Activated T-cell treated with anti-CD3 and anti-CD28 coated beads for 1 hour (primary cell): Measurements from ENCODE around the gene ADAMTS12.

ENCODE experiments used
- DNase-seq: peaks from one replicate; pipeline ENCODE4 v3.0.0-alpha.2; 2020; ENCODE audit warnings: low read depth

The ADAMTS12 gene

GRCh38 chr5:33650911-33651310 is 240.9 kb downstream of the ADAMTS12 start:
- no peak for DNase-seq

DNA sequence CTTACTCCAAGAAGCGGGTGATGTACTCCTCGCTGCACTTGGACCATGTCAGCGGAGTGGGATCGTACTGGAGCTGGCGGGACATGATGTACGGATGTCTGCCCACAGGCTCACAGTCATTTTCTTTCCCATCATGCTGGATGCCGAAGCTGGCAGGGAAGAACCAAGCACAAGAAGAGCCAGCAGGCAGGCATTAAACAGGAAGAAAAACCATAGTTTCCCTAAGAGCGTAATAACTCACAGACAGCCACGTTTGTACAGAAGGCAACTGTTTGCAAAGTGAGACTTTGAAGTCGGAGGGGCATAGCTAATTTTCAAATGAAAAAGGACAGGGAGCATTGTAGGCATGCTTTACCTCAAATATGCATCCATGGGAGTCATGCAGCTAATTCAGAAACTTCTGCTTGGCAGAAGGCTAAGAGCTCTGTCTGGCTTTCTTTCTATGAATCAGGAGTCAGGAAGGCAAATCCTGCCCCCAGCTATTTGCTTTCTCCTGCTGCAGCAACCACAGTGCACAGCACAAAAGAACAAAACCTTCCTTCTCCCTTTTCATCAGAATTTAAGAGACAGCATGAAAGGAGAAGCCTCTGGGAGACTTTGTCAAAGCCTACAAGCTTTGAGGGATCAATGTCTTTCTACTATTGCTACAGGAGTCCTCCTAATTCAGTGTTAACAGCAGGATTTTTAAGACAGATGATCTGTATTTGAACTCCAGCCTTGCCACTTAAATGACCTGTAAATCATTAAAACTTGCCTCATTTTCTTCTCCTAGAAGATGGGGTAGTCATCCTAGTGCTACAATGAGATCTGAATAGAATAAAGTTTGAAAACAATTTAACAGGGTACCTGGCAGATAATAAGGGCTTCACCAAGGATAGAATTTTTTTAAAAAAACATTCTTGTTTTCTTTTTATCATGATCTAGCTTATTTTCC is 242.0 kb downstream of the ADAMTS12 start:
- DNase-seq, result no peak

DNA sequence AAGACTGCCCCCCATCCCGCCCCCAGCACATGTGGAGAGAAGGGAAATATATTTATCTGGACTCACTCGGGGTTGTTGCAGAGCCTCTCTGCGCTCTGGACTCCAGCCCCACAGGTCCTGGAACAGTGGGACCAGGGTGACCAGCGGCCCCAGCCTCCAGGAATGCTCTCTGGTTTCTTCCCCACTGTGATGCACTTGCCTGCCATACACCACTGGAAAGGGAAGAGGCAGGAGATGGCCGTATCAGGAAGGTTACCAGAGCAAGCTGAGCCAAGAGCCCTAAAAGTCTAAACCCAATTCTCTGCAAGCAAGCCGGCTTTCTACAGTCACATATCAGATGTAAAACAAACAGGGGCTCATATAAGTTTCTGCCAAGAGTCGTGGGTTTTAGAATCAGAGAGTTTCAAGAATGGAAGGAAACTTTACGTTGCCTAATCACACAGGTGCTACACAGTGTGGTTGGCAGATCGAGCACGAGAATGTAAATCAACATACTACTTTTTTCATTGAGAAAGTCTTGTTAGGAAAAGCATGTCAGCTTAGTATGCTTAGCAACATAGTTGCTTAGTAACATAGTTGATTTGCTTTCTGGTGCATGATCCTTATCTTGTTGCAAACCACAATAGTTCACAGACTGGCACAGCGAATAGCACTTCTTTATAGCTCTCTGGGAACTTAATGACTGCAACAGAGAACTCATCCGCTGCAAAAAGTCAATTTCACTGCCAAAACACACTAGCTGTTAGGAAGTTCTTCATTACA is 249.9 kb downstream of the ADAMTS12 start:
- DNase-seq, result no peak

DNA sequence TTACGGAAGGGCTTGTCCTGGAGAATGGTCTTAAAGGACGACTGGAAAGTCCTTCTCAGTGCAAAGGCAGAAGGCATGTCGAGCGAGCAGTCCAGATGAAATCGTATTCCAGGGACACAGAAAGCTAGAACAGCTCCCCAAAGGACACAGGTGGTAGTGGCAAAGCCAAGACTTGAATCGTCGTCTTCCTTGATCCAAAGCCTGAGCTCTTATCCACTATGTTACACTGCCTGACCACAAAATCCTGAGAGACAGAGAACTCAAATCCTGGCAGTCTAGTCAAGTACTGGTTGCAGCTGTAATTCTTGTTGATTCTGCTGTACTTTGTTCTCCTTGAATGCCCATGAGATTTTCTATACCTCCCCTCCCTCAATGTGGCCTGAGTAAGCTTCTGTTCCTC is 252.3 kb downstream of the ADAMTS12 start:
- DNase-seq, result no peak

GRCh38 chr5:33637011-33637410 is 254.8 kb downstream of the ADAMTS12 start:
- DNase-seq, result no peak

- DNase-seq, result no peak
These were observed 256.2 kb downstream of the ADAMTS12 start for GRCh38 chr5:33635582-33635981.

- no peak for DNase-seq
These were observed 258.1 kb downstream of the ADAMTS12 start for GRCh38 chr5:33633699-33634098.

DNA sequence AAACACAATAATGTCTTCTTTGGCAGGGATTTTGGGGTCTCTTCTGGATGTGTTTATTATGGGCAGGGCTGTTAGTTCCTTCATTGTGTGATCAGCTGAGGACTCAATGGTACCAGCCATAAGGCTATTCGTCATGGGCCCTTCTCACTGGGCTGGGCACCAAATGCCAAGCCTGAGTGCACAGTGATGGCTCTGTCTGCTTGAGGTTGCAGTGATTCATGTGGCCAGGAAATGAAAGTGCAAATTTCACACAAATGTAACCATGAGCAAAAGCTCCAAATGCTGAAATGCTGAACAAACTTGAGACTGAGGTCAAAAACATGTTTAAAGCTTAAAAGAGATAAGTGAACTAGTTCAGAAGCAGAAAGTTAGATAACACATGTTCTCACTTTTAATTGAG is 260.0 kb downstream of the ADAMTS12 start:
- DNase-seq, result no peak

- DNase-seq, result no peak
These were observed 260.7 kb downstream of the ADAMTS12 start for GRCh38 chr5:33631139-33631538.

DNA sequence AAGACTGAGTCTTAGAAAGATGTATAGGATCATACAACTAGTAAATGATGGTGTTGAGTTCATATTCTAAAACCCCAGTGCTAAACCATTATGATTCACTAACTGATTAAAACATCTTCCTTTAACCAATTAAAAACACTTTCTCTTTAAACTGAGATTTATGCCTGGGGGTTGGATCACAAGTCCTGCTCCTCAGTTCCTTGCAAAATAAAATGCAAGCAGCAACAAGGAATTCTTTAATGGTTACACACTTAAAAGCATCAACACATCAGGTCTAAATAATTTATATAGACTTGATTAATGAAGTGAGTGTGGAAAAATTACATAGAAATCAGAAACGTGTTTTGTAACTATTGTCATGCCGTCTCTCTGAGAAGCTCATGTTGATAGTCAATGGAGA is 261.8 kb downstream of the ADAMTS12 start:
- DNase-seq, result no peak

- no peak for DNase-seq
These were observed 263.0 kb downstream of the ADAMTS12 start for GRCh38 chr5:33628796-33629195.

DNA sequence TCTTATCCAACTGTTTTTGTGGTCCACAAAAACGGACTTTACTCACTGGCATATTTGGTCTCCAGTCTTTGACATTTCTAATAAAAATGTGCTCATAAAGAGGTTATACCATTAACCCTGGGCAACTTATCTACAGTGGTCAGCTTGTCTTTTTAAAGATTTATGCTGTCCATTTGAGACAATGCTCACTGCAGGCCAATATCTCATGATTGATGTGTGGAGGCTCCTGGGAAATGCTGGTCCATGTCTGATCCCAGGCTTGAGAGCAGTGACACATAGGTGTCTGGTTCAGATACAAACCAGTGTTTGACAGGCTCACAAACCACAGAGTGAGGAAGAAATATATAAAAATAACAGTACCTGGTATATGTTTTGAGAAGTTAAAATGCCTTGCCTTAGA is 270.3 kb downstream of the ADAMTS12 start:
- no peak for DNase-seq

- no peak for DNase-seq
These were observed 277.8 kb downstream of the ADAMTS12 start for GRCh38 chr5:33614039-33614438.

DNA sequence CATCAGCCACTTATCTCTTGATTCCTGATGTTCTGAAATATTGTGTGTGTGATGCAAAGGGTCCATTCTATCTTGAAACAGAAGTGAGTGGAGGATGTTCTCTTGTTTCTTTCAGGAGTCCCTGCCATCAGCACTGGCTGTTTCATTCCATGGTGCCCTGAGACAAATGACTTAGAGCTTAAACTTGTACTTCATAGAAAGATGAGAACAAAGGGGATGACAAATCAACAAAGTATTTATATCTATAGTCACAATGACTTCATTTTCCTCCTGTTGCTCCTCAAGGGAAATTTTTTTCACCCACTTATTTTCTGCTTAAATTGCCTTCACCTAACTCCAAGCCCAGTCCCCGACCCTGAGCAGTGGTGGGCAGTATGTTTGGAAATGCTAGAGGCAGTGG is 279.4 kb downstream of the ADAMTS12 start:
- no peak for DNase-seq

- no peak for DNase-seq
These were observed 279.9 kb downstream of the ADAMTS12 start for GRCh38 chr5:33611877-33612276.

DNA sequence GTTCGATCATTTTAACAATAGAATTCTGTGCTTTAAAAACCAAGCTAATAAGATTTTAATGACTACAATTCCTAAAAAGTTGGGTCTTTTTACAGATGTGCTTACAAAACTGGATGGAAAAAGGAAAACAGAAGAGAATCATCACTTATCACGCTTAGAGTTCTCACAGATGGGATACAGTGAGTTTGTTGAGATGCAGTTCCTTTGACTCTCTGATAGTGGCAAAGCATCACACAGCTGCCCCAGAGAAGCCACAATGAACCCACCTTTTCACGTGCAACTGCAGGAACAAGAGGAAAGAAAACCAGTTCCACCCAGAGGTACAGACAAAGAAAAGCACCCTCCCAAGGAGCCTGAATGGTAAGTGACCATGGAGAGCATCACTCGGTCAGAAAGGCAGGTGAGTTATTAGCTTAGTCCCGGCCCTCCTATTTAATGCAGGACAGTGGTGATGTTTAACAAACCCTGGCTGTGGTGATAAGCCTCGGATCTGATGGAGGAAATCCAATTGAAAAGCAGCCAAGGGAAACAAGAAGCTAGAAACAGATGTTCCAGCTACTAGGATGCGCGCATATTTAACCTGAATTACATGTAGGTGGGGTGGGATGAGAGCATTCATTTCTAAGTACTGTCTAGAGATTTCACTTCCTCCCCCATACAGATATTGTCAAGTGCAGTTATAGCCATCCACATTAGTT is 283.3 kb downstream of the ADAMTS12 start:
- no peak for DNase-seq

DNA sequence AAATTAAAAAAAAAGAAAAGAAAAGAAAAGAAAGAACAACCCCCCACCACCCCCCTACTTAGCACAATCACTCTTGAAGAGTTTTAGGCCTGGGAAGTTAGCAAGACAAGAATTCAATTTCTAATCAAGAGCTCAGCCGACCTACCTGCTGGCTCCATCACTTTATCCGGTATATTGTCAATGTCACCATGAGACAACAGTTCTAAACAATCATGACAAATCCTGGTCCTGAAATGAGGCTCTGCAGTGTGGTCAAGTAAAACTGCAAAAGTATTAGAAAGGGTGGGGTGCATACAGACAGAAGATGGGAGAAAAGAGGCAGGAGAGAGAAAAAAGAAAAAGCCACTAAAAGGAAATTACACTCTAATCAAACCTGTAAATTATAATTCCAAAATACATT is 287.3 kb downstream of the ADAMTS12 start:
- DNase-seq, result no peak

GRCh38 chr5:33601881-33602280 is 289.9 kb downstream of the ADAMTS12 start:
- no peak for DNase-seq

GRCh38 chr5:33595303-33595702 is 296.5 kb downstream of the ADAMTS12 start:
- no peak for DNase-seq

- no peak for DNase-seq
These were observed 297.8 kb downstream of the ADAMTS12 start for GRCh38 chr5:33594006-33594405.

- no peak for DNase-seq
These were observed 299.5 kb downstream of the ADAMTS12 start for GRCh38 chr5:33592245-33592644.

- DNase-seq, result peak; percentile 5
These were observed 303.0 kb downstream of the ADAMTS12 start for GRCh38 chr5:33588654-33589372.
